ENCODE results near the gene PBX4.
A peak's percentile ranks its signal among the peaks of the same experiment; 100 is the strongest.

DNA sequence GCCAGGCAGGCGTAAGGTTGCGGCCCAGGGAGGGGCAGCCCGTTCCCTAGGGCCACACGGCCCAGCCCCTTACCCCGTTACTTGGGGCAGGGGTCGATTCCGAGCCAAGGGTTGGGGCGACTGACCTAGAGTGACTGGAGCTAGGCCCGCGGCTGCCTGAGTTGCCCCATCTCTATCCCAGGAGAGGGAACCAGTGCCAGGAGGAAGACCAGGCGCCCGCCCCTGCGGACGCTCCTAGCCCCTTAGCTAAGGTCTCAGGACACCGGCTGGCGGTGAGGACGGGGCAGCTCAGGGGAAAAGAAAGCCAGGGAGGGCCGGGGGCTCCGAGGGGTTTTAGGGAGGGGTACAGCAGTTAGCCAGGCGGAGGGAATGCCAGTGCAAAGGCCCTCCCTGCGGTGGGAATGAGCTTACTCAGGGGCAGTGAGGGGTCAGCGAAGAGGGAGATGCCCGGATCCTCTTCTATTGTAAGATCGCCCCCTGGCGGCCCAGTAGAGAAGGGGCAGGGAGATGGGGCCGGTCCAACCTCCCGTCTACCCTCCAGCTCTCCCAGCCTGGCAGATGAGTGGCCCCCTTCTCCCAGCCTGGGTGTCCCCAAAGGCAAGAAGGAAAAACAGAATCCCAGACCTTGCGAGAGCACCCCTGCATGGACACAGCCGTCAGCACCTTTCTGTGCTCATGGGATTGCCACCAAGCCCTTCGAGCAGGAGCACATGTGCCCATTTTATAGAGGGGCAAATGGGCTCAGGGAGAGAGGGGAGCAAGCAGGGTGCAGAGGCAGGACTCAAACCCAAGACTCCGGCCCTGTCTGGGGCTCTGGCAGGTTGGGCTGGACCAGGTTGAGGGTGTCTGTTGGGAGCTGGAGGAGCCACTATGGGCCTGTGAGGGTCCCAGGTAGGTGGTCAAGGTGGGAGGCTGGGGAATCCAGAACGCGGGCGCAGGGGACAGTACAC, 64.1 kb downstream of the PBX4 start:
- TF ChIP-seq POLR2A (IDR thresholded peaks at IDR 0.05) (no peak), POLR2AphosphoS5 (IDR thresholded peaks at IDR 0.05) (no peak), EP300 (IDR thresholded peaks at IDR 0.05) (no peak)
- TF ChIP-seq, protein P1, sequence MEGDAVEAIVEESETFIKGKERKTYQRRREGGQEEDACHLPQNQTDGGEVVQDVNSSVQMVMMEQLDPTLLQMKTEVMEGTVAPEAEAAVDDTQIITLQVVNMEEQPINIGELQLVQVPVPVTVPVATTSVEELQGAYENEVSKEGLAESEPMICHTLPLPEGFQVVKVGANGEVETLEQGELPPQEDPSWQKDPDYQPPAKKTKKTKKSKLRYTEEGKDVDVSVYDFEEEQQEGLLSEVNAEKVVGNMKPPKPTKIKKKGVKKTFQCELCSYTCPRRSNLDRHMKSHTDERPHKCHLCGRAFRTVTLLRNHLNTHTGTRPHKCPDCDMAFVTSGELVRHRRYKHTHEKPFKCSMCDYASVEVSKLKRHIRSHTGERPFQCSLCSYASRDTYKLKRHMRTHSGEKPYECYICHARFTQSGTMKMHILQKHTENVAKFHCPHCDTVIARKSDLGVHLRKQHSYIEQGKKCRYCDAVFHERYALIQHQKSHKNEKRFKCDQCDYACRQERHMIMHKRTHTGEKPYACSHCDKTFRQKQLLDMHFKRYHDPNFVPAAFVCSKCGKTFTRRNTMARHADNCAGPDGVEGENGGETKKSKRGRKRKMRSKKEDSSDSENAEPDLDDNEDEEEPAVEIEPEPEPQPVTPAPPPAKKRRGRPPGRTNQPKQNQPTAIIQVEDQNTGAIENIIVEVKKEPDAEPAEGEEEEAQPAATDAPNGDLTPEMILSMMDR (IDR thresholded peaks at IDR 0.05) = peak in 3 of 4 experiments; percentile 16 to 73 (median 33)
